CD14-positive monocyte (primary cell): Measurements from ENCODE around the gene GPX3. TPM values are rescaled to one million over a fixed set of nuclear protein-coding genes. Genes with fewer than 3 reads are reported as not detected.
A peak's percentile ranks its signal among the peaks of the same experiment; 100 is the strongest.

ENCODE experiments used
- DNase-seq, 3 donors: peaks; one replicate each; pipeline ENCODE4 v3.0.0-alpha.2; 2011 to 2022
- H2AFZ ChIP-seq: 2 replicates; pipeline ENCODE4 v1.6.0; 2012; ENCODE audit warnings: mild to moderate bottlenecking, low read depth, low read length, inconsistent platforms; ENCODE audit not compliant: insufficient read depth, poor library complexity, severe bottlenecking
- H3K27ac ChIP-seq, 2 donors: 1 replicate in 1 of 2; 2 replicates in 1 of 2; pipeline ENCODE4 v1.5.1; 2012 to 2013; ENCODE audit warnings: low read length in 2 of 2, control low read depth in 1 of 2, inconsistent platforms in 1 of 2, low read depth in 1 of 2, mild to moderate bottlenecking in 1 of 2
- H3K27me3 ChIP-seq, 2 donors: one replicate each; pipeline versions ENCODE4 v1.6.0 to v1.6.1; 2011 to 2013; ENCODE audit warnings: low read length in 2 of 2; ENCODE audit not compliant: control insufficient read depth in 2 of 2, insufficient read depth in 2 of 2
- H3K36me3 ChIP-seq, 2 donors: replicated peaks in 1 of 2; 1 replicate in 1 of 2; 2 replicates in 1 of 2; pipeline versions ENCODE4 v1.5.1 to v1.6.1; 2012 to 2013; ENCODE audit warnings: low read length in 2 of 2, control low read depth in 1 of 2, inconsistent platforms in 1 of 2, mild to moderate bottlenecking in 1 of 2; ENCODE audit not compliant: insufficient read depth in 2 of 2, control insufficient read depth in 1 of 2
- H3K4me1 ChIP-seq, 2 donors: 1 replicate in 1 of 2; 2 replicates in 1 of 2; pipeline versions ENCODE4 v1.5.1 to v1.6.1; 2012 to 2013; ENCODE audit warnings: low read length in 2 of 2, control low read depth in 1 of 2, inconsistent platforms in 1 of 2, mild to moderate bottlenecking in 1 of 2, moderate library complexity in 1 of 2; ENCODE audit not compliant: insufficient read depth in 2 of 2, control insufficient read depth in 1 of 2
- H3K4me2 ChIP-seq: replicated peaks from 2 replicates; pipeline ENCODE3; 2012; ENCODE audit warnings: low read length, moderate library complexity, mild to moderate bottlenecking; ENCODE audit not compliant: poor library complexity, severe bottlenecking; ENCODE audit errors: extremely low read depth
- H3K4me3 ChIP-seq, 3 experiments: fragments of 200-600 bp in 1 of 3; sonication (generic) in 1 of 3; replicated peaks in 1 of 3; 1 replicate in 2 of 3; 2 replicates in 1 of 3; pipeline ENCODE4 v1.5.1; 2011 to 2013; ENCODE audit warnings: low read length in 3 of 3, mild to moderate bottlenecking in 3 of 3, control low read depth in 2 of 3, low read depth in 2 of 3, inconsistent platforms in 1 of 3, moderate library complexity in 1 of 3
- H3K79me2 ChIP-seq: 2 replicates; pipeline ENCODE4 v1.6.0; 2012; ENCODE audit warnings: mild to moderate bottlenecking, control low read depth, inconsistent platforms, low read length, moderate library complexity; ENCODE audit not compliant: insufficient read depth
- H3K9ac ChIP-seq: 2 replicates; pipeline ENCODE4 v1.6.0; 2017; ENCODE audit warnings: low read length, mild to moderate bottlenecking; ENCODE audit not compliant: insufficient read depth, poor library complexity, severe bottlenecking
- H3K9me3 ChIP-seq, 2 donors: replicated peaks in 1 of 2; 1 replicate in 1 of 2; 2 replicates in 1 of 2; pipeline versions ENCODE4 v1.5.1 to v1.6.1; 2012 to 2013; ENCODE audit warnings: low read length in 2 of 2, control low read depth in 1 of 2; ENCODE audit not compliant: control insufficient read depth in 1 of 2, insufficient read depth in 1 of 2
- H4K20me1 ChIP-seq: 2 replicates; pipeline ENCODE4 v1.6.0; 2012; ENCODE audit warnings: mild to moderate bottlenecking, low read length, control low read depth, moderate library complexity; ENCODE audit not compliant: insufficient read depth
- H3K27ac Mint-ChIP-seq, 7 donors: one replicate each; pipeline ENCODE4 v1.8.0; 2020; ENCODE audit warnings: mild to moderate bottlenecking in 7 of 7, mixed read lengths in 7 of 7, moderate library complexity in 6 of 7, inconsistent platforms in 2 of 7
- H3K27me3 Mint-ChIP-seq, 3 donors: one replicate each; pipeline ENCODE4 v1.8.0; 2021 to 2022; ENCODE audit warnings: low read depth in 3 of 3, mild to moderate bottlenecking in 3 of 3, mixed read lengths in 3 of 3, moderate library complexity in 3 of 3, inconsistent platforms in 1 of 3
- H3K36me3 Mint-ChIP-seq, 2 donors: one replicate each; pipeline ENCODE4 v1.8.0; 2020; ENCODE audit warnings: mixed read lengths in 2 of 2, inconsistent platforms in 1 of 2, mild to moderate bottlenecking in 1 of 2
- H3K4me1 Mint-ChIP-seq: one replicate; pipeline ENCODE4 v1.8.0; 2020; ENCODE audit warnings: mild to moderate bottlenecking, mixed read lengths
- H3K4me3 Mint-ChIP-seq, 2 donors: one replicate each; pipeline ENCODE4 v1.8.0; 2020; ENCODE audit warnings: mild to moderate bottlenecking in 2 of 2, mixed read lengths in 2 of 2, moderate library complexity in 1 of 2
- H3K9me3 Mint-ChIP-seq, 7 donors: one replicate each; pipeline ENCODE4 v1.8.0; 2020 to 2022; ENCODE audit warnings: mixed read lengths in 7 of 7, mild to moderate bottlenecking in 6 of 7, moderate library complexity in 6 of 7, inconsistent platforms in 2 of 7
- WGBS: methylation state at CpG from one replicate; pipeline ENCODE4 v1.1.5; 2013; ENCODE audit warnings: missing lambda C conversion rate; ENCODE audit not compliant: insufficient coverage; 5-methylcytosine and 5-hydroxymethylcytosine counted together
- intact Hi-C, 2 donors: fragments of 100-400 bp; cut with micrococcal nuclease; formaldehyde crosslinking; loops; one replicate each; pipeline versions ENCODE4 v1.15.0 to v1.15.1; 2023
- polyA plus RNA-seq, 3 donors: library from polyadenylated mRNA; depleted of rRNA in 1 of 3; unstranded in 2 of 3; stranded (reverse) in 1 of 3; fragments of 300-500 nt in 2 of 3; fragments of >200 nt in 1 of 3; fragmentation: Illumina TruSeq in 2 of 3; gene quantifications; 1 replicate in 2 of 3; 2 replicates in 1 of 3; pipeline ENCODE4 v1.2.3, GENCODE V29; 2012 to 2021
- TF ChIP-seq, protein P1 (sequence below): fragments of 200-600 bp; IDR thresholded peaks from one replicate; pipeline ENCODE4 v1.8.0; 2022; ENCODE audit warnings: antibody characterized with exemption, mild to moderate bottlenecking

Gene GPX3
- polyA plus RNA-seq, 3 donors = 3.5 to 12.7 (median 3.8) TPM

DNA sequence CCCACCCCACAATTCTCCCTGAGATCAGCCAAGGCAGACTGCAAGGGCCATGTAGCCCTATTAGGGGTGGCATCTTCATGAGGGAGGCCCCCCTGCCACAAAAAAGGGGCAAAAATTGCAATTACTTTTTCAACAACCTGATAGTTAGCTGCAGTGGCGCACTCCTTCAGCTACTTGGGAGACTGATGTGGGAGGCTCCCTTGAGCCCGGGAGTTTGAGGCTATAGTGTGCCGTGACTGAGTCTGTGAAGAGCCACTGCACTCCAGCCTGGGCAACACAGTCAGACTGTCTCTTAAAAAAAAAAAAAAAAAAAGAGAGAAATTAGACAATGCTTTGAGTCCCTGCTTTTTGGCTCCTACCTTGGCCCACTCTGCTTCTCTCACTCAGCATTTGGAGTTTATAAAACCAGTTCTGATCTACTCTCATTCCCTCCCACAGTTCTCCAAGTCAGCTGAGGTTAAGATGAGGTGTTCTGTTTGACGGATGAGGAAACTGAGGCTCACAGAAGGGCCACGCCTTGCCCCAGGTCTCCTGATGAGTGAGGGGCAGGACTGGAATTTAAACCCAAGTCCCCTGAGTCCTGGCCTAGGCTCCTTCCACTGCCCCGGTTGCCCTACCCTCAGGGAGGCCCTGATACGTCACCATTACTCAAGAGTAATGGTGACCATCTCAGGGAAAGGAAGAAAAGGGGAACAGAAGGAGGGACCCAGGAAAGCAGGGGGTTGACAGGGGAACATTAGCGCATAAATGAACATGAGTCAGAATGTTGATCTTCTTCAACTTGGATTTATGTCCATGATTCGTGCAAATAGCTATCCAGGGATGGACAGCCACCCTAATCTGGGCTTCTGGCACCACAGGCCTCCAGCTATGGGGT, 9.0 kb downstream of the GPX3 start:
- DNase-seq = peak in 1 of 3 donors; percentile 59
- Mint-ChIP-seq H3K4me1 (peaks cover 18% of the 10 kb centered on the region), H3K9me3 (peaks cover 0 to 1% (median 0%) of the 10 kb centered on the region in 7 donors), H3K36me3 (peaks cover 82 to 88% of the 10 kb centered on the region in 2 donors), H3K27me3 (peaks cover 0 to 2% (median 1%) of the 10 kb centered on the region in 3 donors), H3K4me3 (no peak overlapping the region), H3K27ac (peak overlapping the region in 4 of 7 donors; percentile 27 to 82 (median 54))
- intact Hi-C loops = no loop called here
- Histone ChIP-seq H3K4me1 (peaks cover 10% of the 10 kb centered on the region in 2 donors), H3K4me2 (no peak overlapping the region), H3K27me3 (no peaks in the 10 kb centered on the region), H3K79me2 (no peaks in the 10 kb centered on the region), H3K4me3 (no peak overlapping the region), H2AFZ (no peak overlapping the region), H4K20me1 (peaks cover 59% of the 10 kb centered on the region), H3K9ac (no peak overlapping the region), H3K27ac (peak overlapping the region in 1 of 2 donors; percentile 16), H3K9me3 (no peaks in the 10 kb centered on the region), H3K36me3 (peaks cover 74 to 93% of the 10 kb centered on the region in 2 donors)
- TF ChIP-seq, protein P1, sequence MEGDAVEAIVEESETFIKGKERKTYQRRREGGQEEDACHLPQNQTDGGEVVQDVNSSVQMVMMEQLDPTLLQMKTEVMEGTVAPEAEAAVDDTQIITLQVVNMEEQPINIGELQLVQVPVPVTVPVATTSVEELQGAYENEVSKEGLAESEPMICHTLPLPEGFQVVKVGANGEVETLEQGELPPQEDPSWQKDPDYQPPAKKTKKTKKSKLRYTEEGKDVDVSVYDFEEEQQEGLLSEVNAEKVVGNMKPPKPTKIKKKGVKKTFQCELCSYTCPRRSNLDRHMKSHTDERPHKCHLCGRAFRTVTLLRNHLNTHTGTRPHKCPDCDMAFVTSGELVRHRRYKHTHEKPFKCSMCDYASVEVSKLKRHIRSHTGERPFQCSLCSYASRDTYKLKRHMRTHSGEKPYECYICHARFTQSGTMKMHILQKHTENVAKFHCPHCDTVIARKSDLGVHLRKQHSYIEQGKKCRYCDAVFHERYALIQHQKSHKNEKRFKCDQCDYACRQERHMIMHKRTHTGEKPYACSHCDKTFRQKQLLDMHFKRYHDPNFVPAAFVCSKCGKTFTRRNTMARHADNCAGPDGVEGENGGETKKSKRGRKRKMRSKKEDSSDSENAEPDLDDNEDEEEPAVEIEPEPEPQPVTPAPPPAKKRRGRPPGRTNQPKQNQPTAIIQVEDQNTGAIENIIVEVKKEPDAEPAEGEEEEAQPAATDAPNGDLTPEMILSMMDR = no peak
- WGBS = 87% methylated on average over 5 of the region's 9 CpGs

DNA sequence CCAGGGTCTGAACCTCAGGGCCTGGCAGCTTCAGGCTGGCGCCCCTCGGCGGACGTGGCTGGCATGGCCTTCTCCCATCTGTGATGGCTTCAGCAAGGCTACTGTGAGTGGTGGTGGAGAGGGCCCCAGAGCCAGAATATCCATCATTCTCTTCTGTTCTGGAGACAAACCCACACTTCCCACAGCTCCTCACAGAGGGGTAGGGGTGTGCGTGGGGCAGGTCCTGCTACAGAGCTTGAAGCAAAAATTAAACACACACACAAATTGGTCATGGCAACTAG, 9.6 kb downstream of the GPX3 start:
- Histone ChIP-seq H2AFZ (no peak overlapping the region), H3K27ac (peak overlapping the region in 1 of 2 donors; percentile 16), H3K36me3 (peaks cover 80 to 99% of the 10 kb centered on the region in 2 donors), H3K9me3 (no peaks in the 10 kb centered on the region), H4K20me1 (peaks cover 62% of the 10 kb centered on the region), H3K79me2 (no peaks in the 10 kb centered on the region), H3K9ac (no peak overlapping the region), H3K4me1 (peaks cover 4% of the 10 kb centered on the region in 2 donors), H3K4me3 (no peak overlapping the region), H3K27me3 (no peaks in the 10 kb centered on the region), H3K4me2 (no peak overlapping the region)
- H3K9me3 Mint-ChIP-seq = peaks cover 0 to 1% (median 0%) of the 10 kb centered on the region in 7 donors
- H3K36me3 Mint-ChIP-seq = peaks cover 87 to 94% of the 10 kb centered on the region in 2 donors
- H3K4me3 Mint-ChIP-seq = no peak overlapping the region
- no peak for DNase-seq
- TF ChIP-seq, protein P1 = no peak
- intact Hi-C loops = no loop called here
- peaks cover 0 to 2% (median 1%) of the 10 kb centered on the region in 3 donors for H3K27me3 Mint-ChIP-seq
- peak overlapping the region in 1 of 7 donors; percentile 82 for H3K27ac Mint-ChIP-seq
- peaks cover 12% of the 10 kb centered on the region for H3K4me1 Mint-ChIP-seq
- WGBS = no CpG with 5 or more reads among the region's 5 CpGs
